ENCODE measurements around the gene LRIG1.

The LRIG1 gene

GRCh38 chr3:66466606-66467270 lies 34.1 kb downstream of the LRIG1 start:
- no peak for DNase-seq

GRCh38 chr3:66465587-66465986 lies 35.2 kb downstream of the LRIG1 start:
- no peak for DNase-seq

DNA sequence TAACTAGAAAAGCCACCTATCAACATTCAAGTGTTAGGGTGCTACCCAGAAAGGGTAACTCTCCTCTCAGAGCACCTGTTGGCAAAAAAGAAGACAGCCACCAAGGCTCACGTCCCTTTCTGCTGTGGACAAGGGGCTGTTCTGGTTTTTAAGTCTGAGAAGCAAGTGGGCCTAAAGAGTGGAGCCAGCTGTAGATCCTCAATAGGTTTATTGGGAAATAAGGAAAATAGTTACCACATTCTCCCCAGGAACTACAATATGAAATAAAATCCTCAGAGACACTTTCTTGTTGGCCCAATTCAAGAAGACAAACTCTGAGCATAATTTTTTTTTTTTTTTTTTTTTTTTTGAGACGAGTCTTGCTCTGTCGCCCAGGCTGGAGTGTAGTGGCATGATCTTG lies 35.8 kb downstream of the LRIG1 start:
- DNase-seq: no peak

- no peak for DNase-seq
These were observed 36.3 kb downstream of the LRIG1 start for GRCh38 chr3:66464512-66464894.

GRCh38 chr3:66463730-66464511 lies 36.9 kb downstream of the LRIG1 start:
- DNase-seq: no peak

DNA sequence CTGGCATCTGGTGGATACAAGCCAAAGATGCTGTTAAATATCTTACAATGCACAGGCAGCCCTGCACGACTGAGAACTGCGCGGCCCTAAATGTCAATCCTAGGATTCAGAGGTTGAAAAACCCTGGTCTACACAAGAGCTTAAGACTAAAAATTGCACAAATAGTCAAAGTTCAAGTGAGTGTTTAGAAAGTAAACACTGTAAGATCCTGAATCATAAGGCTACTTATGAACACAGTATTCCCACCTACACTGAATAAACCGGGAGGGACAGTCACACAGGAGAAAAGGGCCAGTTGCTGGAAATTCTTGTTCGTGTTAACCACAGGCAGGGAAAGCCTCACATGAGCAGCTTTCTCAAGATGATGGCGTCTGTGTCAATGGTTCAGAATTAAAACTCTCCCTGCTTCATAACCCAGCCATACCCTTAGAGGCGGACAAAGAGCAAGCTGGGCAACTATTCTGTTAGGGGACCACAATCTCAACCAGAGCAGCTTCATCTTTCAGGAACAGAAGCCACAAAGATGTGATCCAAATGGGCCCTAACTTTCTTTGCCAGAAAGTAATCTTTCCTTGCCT lies 37.7 kb downstream of the LRIG1 start:
- no peak for DNase-seq

DNA sequence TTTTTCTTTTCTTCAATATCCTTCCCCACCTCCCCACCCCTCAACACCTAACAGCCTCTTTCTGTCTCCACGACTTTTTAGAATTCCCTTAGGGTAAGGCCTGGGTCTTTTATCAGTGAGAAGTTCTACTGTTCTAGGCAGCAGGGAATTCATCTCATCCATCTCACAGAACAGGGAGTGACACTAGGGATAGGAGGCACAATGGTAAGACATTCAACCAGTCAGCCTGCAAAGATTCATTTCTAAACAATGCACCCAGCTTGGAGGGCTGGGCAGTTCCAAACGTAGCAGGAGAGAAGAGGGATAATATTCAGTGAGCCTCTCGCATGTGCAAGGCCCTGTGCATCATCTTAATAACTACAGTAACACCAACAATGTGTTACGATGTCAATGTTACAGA lies 43.6 kb downstream of the LRIG1 start:
- DNase-seq: no peak

- no peak for DNase-seq
These were observed 44.1 kb downstream of the LRIG1 start for GRCh38 chr3:66456711-66457173.

DNA sequence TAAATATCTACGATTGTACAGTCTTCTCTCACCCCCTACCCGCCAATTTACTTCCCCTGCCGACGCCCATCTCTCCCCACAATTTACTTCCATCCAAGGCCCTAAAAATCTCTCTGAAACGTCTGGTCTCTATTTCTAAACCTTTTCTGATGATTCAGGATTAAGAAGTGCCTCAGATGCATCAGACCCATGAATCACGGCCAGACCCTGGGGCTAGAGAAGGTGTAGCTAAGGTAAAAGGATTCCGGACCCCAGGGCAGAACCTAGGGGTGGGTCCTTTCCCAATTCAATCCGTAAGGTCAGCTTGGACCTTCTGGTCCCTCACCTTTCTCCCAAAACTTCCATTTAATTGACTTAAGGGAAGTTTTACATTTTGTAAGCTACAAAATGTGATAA lies 46.4 kb downstream of the LRIG1 start:
- no peak for DNase-seq

DNA sequence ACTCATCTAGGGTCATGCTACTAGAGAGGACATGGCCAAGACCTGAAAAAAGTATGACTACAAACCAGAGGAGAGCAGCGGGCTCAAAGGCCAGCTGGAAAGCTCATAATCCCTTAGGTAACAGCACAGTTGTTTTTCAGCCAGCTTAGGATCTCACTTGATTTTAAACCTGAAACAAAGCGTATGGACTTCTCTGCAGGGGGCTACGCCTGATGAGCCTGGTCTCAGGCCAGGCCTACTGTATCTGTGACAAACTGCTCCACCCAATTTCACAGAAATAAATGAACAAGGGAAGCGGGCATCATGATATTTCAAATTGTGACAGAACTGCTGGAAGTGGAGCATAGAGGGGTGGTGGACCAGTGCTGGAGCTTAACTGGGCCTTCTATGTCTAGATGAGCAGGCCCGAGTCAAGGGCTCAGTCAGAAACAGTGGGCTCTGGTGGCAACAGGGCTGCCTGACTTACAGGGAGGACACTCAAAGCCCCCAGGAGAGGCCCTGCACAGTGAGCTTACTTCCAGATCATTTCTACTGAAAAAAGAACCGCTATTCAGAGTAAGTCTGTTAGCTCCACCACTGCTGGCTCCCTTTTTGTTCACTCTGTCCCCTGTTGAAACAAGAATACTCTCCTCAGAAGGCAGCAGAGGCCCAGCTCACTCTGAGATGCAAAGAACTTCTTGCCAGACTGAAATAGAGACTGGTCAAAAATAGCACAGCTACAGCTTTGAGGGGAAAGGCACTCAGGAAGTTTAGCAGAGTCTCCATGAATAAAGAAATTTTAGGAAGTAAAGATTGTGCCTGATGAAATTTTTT lies 47.0 kb downstream of the LRIG1 start:
- DNase-seq: no peak

- DNase-seq: no peak
These were observed 48.4 kb downstream of the LRIG1 start for GRCh38 chr3:66452303-66453011.

DNA sequence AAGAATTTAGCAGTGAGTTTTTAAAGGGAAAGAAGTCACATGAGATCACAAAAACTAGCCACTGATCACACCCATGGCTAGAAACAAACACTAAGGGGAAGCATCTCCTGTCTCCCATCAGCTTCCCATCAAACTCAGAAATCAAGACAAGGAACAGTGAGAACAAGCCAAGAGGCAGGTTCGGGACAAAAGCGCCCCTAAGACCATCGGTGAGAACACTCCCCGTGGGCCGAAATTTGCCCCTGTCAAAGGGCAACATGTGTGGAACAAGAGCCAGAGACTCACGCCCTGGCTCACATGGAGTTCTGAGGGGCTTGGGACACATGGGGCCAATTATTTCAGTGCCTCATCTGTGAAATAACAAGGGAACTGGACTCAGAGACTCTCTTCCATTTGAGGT lies 49.1 kb downstream of the LRIG1 start:
- no peak for DNase-seq

DNA sequence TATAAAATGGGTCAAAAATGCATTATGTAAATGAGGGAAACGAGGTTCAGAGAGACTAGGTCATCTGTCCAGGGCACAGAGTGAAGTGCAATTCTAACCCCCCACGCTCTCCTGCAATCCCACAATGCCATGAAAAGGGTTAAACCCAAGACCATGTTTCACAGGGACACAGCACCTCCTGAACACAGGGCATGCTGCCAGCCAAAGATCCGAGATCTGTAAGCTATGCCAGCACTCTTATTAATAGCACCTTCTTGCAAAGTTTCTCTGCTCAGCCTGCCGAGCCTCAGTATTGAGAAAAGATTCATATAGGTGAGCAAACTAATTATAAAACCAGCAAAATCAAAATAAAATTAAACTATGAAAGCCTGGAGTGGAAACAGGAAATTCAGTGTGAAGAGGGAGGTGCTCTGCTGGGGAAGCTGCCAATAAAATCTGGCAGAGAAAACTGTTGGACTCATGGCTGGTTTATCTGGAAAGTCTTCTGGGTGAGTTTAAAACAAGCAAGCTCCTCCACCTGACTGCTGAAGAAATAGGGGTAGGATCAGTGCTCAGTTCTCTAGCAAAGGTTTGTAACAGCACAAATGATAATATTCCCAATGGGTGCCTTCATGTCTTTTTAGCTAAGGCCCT lies 50.3 kb downstream of the LRIG1 start:
- DNase-seq: no peak

- DNase-seq: no peak
These were observed 51.3 kb downstream of the LRIG1 start for GRCh38 chr3:66449411-66449974.

- no peak for DNase-seq
These were observed 56.6 kb downstream of the LRIG1 start for GRCh38 chr3:66444146-66444644.

DNA sequence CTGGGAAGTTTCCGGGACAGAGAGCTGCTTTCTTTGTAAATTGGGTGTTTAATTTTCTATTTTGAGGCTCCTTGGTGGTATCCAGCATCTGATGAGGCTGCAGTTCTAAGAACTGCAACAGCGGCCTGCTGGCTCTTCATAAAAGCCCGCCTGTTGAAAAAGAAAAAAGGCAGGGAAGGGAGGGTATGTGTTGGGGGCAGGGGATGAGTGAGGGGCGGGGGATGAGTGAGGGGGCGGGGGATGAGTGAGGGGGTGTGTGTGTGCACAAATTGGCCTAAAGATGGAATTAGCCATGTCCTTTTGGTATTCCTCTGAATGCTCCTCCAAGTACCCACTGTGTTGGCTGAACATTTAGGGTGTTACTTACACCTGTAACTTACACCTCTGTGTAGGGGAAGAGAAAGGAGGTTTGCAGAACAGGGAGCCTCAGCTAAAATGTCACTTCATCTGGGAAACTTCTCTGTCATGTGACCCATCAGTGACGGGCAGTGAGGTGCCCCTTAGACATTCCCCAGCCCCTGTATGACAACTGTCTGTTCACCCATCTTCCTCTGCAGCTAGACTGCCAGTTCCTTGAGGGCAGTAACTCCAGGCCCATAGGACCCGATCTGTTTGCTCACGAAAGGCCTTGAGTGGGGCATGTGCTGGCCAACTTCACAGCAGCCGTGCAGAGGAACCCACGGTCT lies 57.6 kb downstream of the LRIG1 start:
- no peak for DNase-seq

DNA sequence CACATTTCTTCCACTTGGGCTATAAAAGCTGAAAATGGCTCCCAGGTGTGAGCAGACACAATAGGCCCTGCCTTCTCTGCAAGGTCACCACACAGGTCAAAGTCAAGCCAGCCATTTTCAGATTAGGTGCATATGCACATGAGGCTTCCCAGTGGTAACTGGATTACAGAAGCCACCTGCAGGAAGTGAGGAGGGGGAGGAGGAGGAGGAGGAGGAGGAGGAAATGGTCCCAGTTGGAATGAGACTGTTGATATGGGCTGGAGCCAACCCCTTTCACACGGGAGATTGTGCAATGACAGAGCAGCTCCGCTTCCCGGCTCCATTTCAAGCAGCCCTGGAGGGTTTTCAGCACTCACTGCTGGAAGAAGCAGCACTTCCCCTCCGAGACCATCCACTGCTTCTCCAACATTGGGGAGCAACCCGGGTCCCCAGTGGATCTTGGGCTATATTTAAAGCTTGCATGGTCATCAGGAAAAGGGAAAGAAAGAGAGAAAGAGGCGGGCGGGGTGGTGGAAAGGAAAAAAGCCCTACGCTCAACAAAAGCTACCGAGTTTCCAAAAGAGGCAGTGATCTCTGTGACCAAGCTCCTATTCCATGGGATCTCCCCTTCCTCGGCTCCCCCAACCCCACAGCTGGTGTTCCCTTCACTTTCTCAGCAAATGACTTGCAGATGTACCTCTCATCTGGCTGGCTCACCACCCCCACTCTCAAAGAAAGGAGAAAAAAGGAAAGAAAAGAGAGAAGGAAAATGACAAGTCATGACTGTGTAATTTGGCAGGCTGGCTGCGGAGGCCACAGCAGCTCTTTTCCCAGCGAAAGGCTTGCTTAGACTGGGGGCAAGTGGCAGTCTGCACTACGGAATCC lies 58.3 kb downstream of the LRIG1 start:
- DNase-seq: no peak

DNA sequence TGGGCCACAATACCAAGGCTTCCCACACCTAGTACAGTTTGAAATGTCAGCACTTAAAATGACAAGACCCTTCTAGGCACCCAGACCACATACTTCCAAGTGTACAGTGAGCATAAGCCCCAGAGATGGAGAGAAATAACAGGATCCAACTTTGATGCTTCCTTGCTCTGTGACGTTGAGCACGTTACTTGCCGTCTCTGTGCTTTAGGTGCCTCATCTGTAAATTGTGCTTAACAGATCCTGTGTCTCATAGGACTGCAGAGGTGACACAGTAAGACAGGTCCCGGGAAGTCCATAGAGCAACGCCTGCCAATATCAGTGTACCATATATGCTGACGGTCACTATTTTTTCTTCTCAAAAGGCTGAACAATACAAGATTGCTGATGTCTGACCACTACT lies 59.1 kb downstream of the LRIG1 start:
- no peak for DNase-seq

GRCh38 chr3:66441129-66441528 lies 59.7 kb downstream of the LRIG1 start:
- DNase-seq: no peak
